ENCODE measurements around the gene XPR1. TPM values are rescaled to one million over a fixed set of nuclear protein-coding genes. Genes with fewer than 3 reads are reported as not detected.

The XPR1 gene
- total RNA-seq, 1 donor from 2014 or later, result 35.2 TPM

GRCh38 chr1:180670681-180671080 is 38.9 kb downstream of the XPR1 start:
- H3K4me2 ChIP-seq (ENCODE audit: low read length), result no peak overlapping the region
- H3K27me3 ChIP-seq (ENCODE audit: insufficient read depth, low read length), result no peaks in the 10 kb centered on the region
- no peak for TF ChIP-seq EZH2 (IDR thresholded peaks at IDR 0.05; ENCODE audit: insufficient read depth, low read length)
- no peak for TF ChIP-seq CTCF (IDR thresholded peaks at IDR 0.05; ENCODE audit: insufficient read depth, low read depth, low read length)
- Mint-ChIP-seq H3K36me3 (ENCODE audit: low read depth, unreplicated experiment) (peaks cover 8% of the 10 kb centered on the region), H3K27me3 (ENCODE audit: low read depth, unreplicated experiment) (no peaks in the 10 kb centered on the region), H3K27ac (ENCODE audit: unreplicated experiment) (no peak overlapping the region), H3K4me3 (ENCODE audit: unreplicated experiment) (no peak overlapping the region), H3K4me1 (ENCODE audit: low read depth, unreplicated experiment) (peaks cover 5% of the 10 kb centered on the region), H3K9me3 (ENCODE audit: unreplicated experiment) (peaks cover 17% of the 10 kb centered on the region)
- no peak for DNase-seq (ENCODE audit: low read depth)
- no peaks in the 10 kb centered on the region for H3K9me3 ChIP-seq (ENCODE audit: insufficient read depth, low read depth, low read length)
- no peak overlapping the region for H3K27ac ChIP-seq (ENCODE audit: low read depth, low read length)
- H4K20me1 ChIP-seq (ENCODE audit: insufficient read depth, low read length), result no peaks in the 10 kb centered on the region
- FAIRE-seq, result no peak
- no peak overlapping the region for H3K4me3 ChIP-seq (ENCODE audit: insufficient read depth, low read depth, low read length)
- no peak overlapping the region for H2AFZ ChIP-seq (ENCODE audit: low read depth, low read length)
- H3K9ac ChIP-seq (ENCODE audit: low read length), result no peak overlapping the region
- peaks cover 8% of the 10 kb centered on the region for H3K79me2 ChIP-seq (ENCODE audit: insufficient read depth, low read length)
- H3K36me3 ChIP-seq (ENCODE audit: insufficient read depth, low read length), result no peaks in the 10 kb centered on the region
- H3K4me1 ChIP-seq (ENCODE audit: insufficient read depth, low read length), result no peaks in the 10 kb centered on the region

GRCh38 chr1:180672105-180672504 is 40.3 kb downstream of the XPR1 start:
- Mint-ChIP-seq H3K27me3 (ENCODE audit: low read depth, unreplicated experiment) (no peaks in the 10 kb centered on the region), H3K4me1 (ENCODE audit: low read depth, unreplicated experiment) (peaks cover 10% of the 10 kb centered on the region), H3K4me3 (ENCODE audit: unreplicated experiment) (no peak overlapping the region), H3K9me3 (ENCODE audit: unreplicated experiment) (peaks cover 13% of the 10 kb centered on the region), H3K27ac (ENCODE audit: unreplicated experiment) (no peak overlapping the region), H3K36me3 (ENCODE audit: low read depth, unreplicated experiment) (peaks cover 8% of the 10 kb centered on the region)
- FAIRE-seq (no peak), DNase-seq (ENCODE audit: low read depth) (no peak)
- peaks cover 8% of the 10 kb centered on the region for H3K79me2 ChIP-seq (ENCODE audit: insufficient read depth, low read length)
- H3K4me1 ChIP-seq (ENCODE audit: insufficient read depth, low read length), result no peaks in the 10 kb centered on the region
- no peaks in the 10 kb centered on the region for H3K9me3 ChIP-seq (ENCODE audit: insufficient read depth, low read depth, low read length)
- no peak overlapping the region for H3K4me3 ChIP-seq (ENCODE audit: insufficient read depth, low read depth, low read length)
- no peaks in the 10 kb centered on the region for H4K20me1 ChIP-seq (ENCODE audit: insufficient read depth, low read length)
- H3K36me3 ChIP-seq (ENCODE audit: insufficient read depth, low read length), result no peaks in the 10 kb centered on the region
- H3K4me2 ChIP-seq (ENCODE audit: low read length), result no peak overlapping the region
- H3K27me3 ChIP-seq (ENCODE audit: insufficient read depth, low read length), result no peaks in the 10 kb centered on the region
- TF ChIP-seq EZH2 (IDR thresholded peaks at IDR 0.05; ENCODE audit: insufficient read depth, low read length) (no peak), CTCF (IDR thresholded peaks at IDR 0.05; ENCODE audit: insufficient read depth, low read depth, low read length) (no peak)
- H2AFZ ChIP-seq (ENCODE audit: low read depth, low read length), result no peak overlapping the region
- no peak overlapping the region for H3K27ac ChIP-seq (ENCODE audit: low read depth, low read length)
- H3K9ac ChIP-seq (ENCODE audit: low read length), result no peak overlapping the region

- Histone ChIP-seq H3K27ac (ENCODE audit: low read depth, low read length) (no peak overlapping the region), H3K9me3 (ENCODE audit: insufficient read depth, low read depth, low read length) (no peaks in the 10 kb centered on the region), H3K27me3 (ENCODE audit: insufficient read depth, low read length) (no peaks in the 10 kb centered on the region), H2AFZ (ENCODE audit: low read depth, low read length) (no peak overlapping the region), H3K79me2 (ENCODE audit: insufficient read depth, low read length) (peaks cover 8% of the 10 kb centered on the region), H3K4me1 (ENCODE audit: insufficient read depth, low read length) (no peaks in the 10 kb centered on the region), H3K9ac (ENCODE audit: low read length) (no peak overlapping the region), H4K20me1 (ENCODE audit: insufficient read depth, low read length) (no peaks in the 10 kb centered on the region), H3K4me3 (ENCODE audit: insufficient read depth, low read depth, low read length) (no peak overlapping the region), H3K4me2 (ENCODE audit: low read length) (no peak overlapping the region), H3K36me3 (ENCODE audit: insufficient read depth, low read length) (no peaks in the 10 kb centered on the region)
- Mint-ChIP-seq H3K4me3 (ENCODE audit: unreplicated experiment) (no peak overlapping the region), H3K9me3 (ENCODE audit: unreplicated experiment) (peaks cover 13% of the 10 kb centered on the region), H3K27me3 (ENCODE audit: low read depth, unreplicated experiment) (no peaks in the 10 kb centered on the region), H3K27ac (ENCODE audit: unreplicated experiment) (no peak overlapping the region), H3K4me1 (ENCODE audit: low read depth, unreplicated experiment) (peaks cover 10% of the 10 kb centered on the region), H3K36me3 (ENCODE audit: low read depth, unreplicated experiment) (peaks cover 6% of the 10 kb centered on the region)
- FAIRE-seq, result no peak
- TF ChIP-seq EZH2 (IDR thresholded peaks at IDR 0.05; ENCODE audit: insufficient read depth, low read length) (no peak), CTCF (IDR thresholded peaks at IDR 0.05; ENCODE audit: insufficient read depth, low read depth, low read length) (no peak)
- DNase-seq (ENCODE audit: low read depth), result no peak
Observed at GRCh38 chr1:180672505-180672904, 40.7 kb downstream of the XPR1 start.
